Astrocyte of the spinal cord (primary cell): ENCODE data around the gene ATF6B.

Source experiments
- DNase-seq: peaks from one replicate; pipeline ENCODE4 v3.0.0; 2011; ENCODE audit warnings: low read depth, low spot score
- H3K4me3 ChIP-seq: 2 replicates; pipeline ENCODE4 v1.5.1; 2011; ENCODE audit warnings: low read depth, mild to moderate bottlenecking, low read length, moderate library complexity
- in situ Hi-C: cut with HindIII; loops from 2 replicates; pipeline ENCODE4 v1.10.0; 2017; ENCODE audit warnings: low sequenced_read_pairs
- TF ChIP-seq, protein P1 (sequence below): IDR thresholded peaks from 2 replicates; pipeline ENCODE4 v1.5.1; 2012; ENCODE audit warnings: low read depth, mild to moderate bottlenecking, low read length, inconsistent platforms

The ATF6B gene

GRCh38 chr6:32118782-32119628 is 9.0 kb downstream of the ATF6B start:
- TF ChIP-seq, protein P1, sequence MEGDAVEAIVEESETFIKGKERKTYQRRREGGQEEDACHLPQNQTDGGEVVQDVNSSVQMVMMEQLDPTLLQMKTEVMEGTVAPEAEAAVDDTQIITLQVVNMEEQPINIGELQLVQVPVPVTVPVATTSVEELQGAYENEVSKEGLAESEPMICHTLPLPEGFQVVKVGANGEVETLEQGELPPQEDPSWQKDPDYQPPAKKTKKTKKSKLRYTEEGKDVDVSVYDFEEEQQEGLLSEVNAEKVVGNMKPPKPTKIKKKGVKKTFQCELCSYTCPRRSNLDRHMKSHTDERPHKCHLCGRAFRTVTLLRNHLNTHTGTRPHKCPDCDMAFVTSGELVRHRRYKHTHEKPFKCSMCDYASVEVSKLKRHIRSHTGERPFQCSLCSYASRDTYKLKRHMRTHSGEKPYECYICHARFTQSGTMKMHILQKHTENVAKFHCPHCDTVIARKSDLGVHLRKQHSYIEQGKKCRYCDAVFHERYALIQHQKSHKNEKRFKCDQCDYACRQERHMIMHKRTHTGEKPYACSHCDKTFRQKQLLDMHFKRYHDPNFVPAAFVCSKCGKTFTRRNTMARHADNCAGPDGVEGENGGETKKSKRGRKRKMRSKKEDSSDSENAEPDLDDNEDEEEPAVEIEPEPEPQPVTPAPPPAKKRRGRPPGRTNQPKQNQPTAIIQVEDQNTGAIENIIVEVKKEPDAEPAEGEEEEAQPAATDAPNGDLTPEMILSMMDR = peak; percentile 97
- DNase-seq = peak; percentile 90
- in situ Hi-C loops = no loop called here
- H3K4me3 ChIP-seq = no peak overlapping the region

DNA sequence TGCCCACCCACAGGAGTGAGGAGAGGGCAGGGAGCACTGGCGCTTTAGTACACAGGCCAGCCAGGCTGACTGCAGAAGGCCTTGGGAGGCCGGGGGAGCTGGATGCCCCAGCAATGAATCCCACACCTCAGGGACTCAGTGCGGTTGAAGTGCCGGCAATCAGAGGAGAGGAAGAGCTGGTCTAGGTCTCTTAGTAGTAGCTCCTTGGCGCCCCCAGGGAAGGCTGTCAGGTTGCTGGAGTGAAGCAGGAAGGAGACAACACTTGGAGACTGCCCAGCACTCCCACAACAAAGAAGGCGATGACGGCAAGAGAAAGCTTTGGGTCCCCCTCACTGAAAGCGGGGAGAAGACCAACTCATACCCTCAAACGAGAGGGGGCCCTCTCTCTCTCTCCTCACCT is 10.6 kb downstream of the ATF6B start:
- no peak overlapping the region for H3K4me3 ChIP-seq
- TF ChIP-seq, protein P1 = no peak
- in situ Hi-C loops = no loop called here
- DNase-seq = no peak

- no peak for DNase-seq
- TF ChIP-seq, protein P1 = peak; percentile 57
- in situ Hi-C loops = no loop called here
- H3K4me3 ChIP-seq = no peak overlapping the region
Observed at GRCh38 chr6:32116674-32117073, 11.4 kb downstream of the ATF6B start.

DNA sequence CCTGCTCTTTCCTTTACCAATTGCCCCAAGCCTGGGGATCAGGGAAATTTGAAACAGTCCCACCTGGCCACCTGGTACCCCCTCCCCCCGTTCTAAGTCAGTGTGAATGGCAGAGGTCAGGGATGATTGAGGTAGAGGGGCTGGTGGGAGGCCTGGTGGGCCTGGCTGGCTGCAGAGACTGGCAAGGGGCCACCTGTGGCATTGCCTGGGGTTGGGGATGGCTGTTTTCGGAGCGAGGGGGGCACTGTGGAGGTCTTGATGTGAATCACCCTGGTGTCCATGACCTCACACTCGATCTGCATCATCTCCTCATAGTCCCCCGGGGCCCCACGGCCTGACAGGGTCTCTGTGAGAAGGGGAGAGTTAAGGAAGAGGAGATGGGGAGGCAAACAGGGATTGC is 12.4 kb downstream of the ATF6B start:
- DNase-seq = no peak
- no peak overlapping the region for H3K4me3 ChIP-seq
- TF ChIP-seq, protein P1 = no peak
- in situ Hi-C loops = no loop called here

- DNase-seq = no peak
- in situ Hi-C loops = no loop called here
- TF ChIP-seq, protein P1 = no peak
- H3K4me3 ChIP-seq = no peak overlapping the region
Observed at GRCh38 chr6:32114796-32115195, 13.2 kb downstream of the ATF6B start.

GRCh38 chr6:32113386-32114352 is 14.4 kb downstream of the ATF6B start:
- TF ChIP-seq, protein P1 = peak; percentile 51
- no peak overlapping the region for H3K4me3 ChIP-seq
- DNase-seq = peak; percentile 93
- in situ Hi-C loops = no loop called here
